ENCODE data around the gene GLTP.

GLTP gene

DNA sequence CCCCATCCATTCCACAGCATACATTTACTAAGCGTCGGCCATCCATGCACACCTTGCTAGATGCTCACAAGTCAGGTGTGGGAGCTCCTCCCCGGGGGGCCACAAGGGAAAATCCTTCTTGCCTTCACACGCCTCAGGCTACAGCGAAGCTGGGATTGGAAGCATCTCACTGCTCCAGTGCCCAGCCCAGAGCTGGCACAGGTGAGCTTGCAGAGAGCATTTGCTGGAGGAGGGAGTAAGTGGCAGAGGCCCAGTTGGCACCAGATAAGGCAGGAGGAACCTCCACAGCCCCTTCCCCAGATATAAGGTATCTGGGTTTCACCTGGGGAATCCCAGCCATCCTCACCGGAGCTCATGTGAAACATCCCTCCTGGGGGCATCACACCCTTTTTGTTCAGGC lies 49.0 kb downstream of the GLTP start:
- H3K4me3 ChIP-seq (replicated peaks; ENCODE audit: low read depth, low read length), result no peak overlapping the region
- TF ChIP-seq, protein P1, sequence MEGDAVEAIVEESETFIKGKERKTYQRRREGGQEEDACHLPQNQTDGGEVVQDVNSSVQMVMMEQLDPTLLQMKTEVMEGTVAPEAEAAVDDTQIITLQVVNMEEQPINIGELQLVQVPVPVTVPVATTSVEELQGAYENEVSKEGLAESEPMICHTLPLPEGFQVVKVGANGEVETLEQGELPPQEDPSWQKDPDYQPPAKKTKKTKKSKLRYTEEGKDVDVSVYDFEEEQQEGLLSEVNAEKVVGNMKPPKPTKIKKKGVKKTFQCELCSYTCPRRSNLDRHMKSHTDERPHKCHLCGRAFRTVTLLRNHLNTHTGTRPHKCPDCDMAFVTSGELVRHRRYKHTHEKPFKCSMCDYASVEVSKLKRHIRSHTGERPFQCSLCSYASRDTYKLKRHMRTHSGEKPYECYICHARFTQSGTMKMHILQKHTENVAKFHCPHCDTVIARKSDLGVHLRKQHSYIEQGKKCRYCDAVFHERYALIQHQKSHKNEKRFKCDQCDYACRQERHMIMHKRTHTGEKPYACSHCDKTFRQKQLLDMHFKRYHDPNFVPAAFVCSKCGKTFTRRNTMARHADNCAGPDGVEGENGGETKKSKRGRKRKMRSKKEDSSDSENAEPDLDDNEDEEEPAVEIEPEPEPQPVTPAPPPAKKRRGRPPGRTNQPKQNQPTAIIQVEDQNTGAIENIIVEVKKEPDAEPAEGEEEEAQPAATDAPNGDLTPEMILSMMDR (IDR thresholded peaks at IDR 0.05; ENCODE audit: low read depth, low read length, missing control alignments), result no peak
- DNase-seq (ENCODE audit: extremely low read depth, low read depth), result no peak

DNA sequence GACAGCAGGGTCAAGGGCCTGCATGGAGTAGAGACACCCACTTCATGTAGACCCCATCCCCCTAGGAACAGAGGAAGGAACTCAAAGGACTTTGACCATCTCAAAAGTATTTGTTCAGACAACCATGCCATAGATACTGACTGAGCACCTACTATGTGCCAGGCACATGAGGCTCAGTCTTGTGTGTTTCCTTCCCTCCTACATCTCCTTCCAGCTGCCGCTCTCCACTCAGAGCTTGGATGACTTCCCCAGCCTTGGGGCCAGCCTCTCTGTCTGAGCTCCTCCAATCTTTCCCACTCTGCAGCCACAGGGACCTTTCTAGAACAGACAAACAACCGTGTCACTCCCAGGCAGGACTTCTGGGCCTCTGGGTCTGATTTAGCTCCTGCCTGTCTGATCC lies 49.6 kb downstream of the GLTP start:
- DNase-seq (ENCODE audit: extremely low read depth, low read depth), result no peak
- TF ChIP-seq, protein P1 (IDR thresholded peaks at IDR 0.05; ENCODE audit: low read depth, low read length, missing control alignments), result no peak
- no peak overlapping the region for H3K4me3 ChIP-seq (replicated peaks; ENCODE audit: low read depth, low read length)

DNA sequence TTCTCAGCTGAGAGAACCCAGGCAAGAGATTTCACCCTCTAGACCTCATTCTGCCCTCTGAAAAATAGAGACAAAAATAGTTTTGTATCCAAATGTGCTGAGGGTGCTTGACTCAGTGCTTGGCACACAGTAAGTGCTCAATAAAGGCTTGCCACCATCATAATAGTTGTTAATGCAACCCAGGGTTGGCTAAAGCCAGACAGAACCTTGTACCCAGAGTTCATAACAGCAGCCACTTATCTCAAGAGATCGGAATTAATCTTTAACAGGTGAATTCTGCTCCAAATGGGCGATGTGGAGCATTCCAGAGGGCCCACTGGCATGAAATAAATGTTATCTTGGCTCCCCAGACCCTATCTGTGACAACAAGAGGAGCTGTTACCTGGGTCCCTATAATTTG lies 50.1 kb downstream of the GLTP start:
- no peak overlapping the region for H3K4me3 ChIP-seq (replicated peaks; ENCODE audit: low read depth, low read length)
- DNase-seq (ENCODE audit: extremely low read depth, low read depth), result no peak
- TF ChIP-seq, protein P1 (IDR thresholded peaks at IDR 0.05; ENCODE audit: low read depth, low read length, missing control alignments), result no peak

DNA sequence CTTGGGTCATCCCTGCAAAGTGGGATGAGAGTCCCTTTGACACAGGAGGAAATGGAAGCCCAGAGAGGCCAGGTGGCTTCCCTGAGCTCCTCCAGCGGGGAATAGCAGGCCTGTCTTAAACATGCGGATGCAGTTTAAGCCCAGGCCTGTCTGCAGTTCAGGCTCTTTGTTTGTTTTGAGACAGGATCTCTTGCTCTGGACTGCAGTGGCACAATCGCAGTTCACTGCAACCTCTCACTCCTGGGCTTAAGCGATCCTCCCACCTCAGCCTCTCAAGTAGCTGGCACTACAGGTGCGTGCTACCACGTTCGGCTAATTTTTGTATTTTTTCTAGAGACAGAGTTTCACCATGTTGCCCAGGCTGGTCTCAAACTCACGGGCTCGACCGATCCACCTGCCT lies 50.7 kb downstream of the GLTP start:
- no peak for DNase-seq (ENCODE audit: extremely low read depth, low read depth)
- no peak overlapping the region for H3K4me3 ChIP-seq (replicated peaks; ENCODE audit: low read depth, low read length)
- TF ChIP-seq, protein P1 (IDR thresholded peaks at IDR 0.05; ENCODE audit: low read depth, low read length, missing control alignments), result no peak

DNA sequence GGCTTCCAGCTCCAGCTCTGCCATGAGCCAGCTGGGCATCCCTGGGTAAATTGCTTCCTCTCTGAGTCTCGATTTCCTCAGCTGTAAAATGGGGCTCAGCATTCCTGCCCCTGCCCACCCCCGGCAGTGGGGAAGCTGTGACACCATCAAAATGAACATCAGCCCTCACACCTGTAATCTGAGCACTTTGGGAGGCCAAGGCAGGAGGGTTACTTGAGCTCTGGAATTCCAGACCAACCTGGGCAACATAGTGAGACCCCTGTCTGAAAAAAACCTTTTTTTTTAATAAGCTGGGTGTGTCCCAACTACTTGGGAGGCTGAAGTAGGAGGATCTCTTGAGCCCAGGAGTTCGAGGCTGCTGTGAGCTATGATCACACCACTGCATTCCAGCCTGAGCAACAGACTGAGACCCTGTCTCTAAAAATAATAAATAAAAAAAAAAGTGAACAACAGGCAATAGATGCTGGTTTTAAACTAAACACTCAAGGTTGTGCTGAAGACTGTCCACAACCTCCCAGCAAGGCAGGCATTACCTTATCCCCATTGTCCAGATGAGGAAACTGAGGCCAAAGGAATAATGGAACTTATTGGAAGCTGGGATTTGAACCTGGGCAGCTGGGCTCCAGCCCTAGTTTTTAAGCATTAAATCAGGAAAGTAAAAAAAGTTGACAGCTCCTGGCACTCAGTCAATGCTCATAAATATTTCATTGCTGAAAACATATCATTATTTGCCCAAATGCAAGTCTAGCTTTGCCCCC lies 51.4 kb downstream of the GLTP start:
- no peak overlapping the region for H3K4me3 ChIP-seq (replicated peaks; ENCODE audit: low read depth, low read length)
- no peak for DNase-seq (ENCODE audit: extremely low read depth, low read depth)
- TF ChIP-seq, protein P1 (IDR thresholded peaks at IDR 0.05; ENCODE audit: low read depth, low read length, missing control alignments), result no peak

DNA sequence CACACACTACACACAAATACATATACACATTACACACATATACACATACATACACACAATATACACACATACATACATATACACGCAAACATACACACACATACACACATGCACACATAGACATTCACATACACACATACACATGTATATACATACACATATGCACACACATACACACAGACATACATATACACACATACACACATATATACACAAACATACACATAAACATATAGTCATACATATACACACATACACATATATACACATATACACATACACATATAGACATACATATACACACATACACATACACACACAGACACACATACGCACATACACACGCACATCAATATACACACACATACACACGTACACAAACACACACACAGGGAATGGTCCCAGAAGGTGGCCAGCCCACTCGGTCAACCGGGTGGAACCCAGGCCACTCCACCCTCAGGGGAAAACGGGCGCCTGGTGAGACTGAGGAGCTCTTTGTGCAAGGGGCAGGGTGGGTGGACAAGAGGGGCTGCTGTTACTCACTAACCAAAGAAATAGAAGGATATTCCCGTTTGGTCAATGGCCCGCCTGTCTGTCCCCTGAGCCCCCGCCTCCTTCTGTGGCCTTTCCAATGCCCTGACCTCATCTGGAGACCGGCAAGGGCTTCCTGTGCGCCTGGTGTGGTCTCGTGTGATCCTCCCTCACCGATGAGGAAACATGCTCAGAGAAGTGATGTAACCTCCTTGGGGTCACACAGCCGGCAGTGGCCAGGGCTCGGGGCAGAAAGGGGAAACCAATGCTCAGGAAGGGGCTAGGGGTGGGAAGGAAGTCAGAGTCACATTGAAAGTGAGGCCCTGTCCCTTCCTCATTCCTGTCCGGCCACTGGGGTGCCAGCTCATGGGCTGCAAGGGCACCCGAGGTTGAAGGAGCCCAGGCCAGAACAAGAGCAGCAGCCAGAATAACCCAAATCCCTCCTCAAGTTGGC lies 52.5 kb downstream of the GLTP start:
- no peak overlapping the region for H3K4me3 ChIP-seq (replicated peaks; ENCODE audit: low read depth, low read length)
- DNase-seq (ENCODE audit: extremely low read depth, low read depth), result no peak
- TF ChIP-seq, protein P1 (IDR thresholded peaks at IDR 0.05; ENCODE audit: low read depth, low read length, missing control alignments), result no peak
